Liver (tissue), 9 donors: Measurements from ENCODE around the gene MOB3B. TPM values are rescaled to one million over a fixed set of nuclear protein-coding genes. Genes with fewer than 3 reads are reported as not detected.

Experiments
- DNase-seq: peaks from one replicate; pipeline ENCODE4 v3.0.0-alpha.2; 2017; ENCODE audit warnings: low spot score
- H3K27ac ChIP-seq, 2 donors: one replicate each; pipeline ENCODE4 v1.7.0; 2013; ENCODE audit warnings: inconsistent platforms in 2 of 2, low read length in 2 of 2, control low read depth in 1 of 2, low read depth in 1 of 2, mild to moderate bottlenecking in 1 of 2
- H3K27me3 ChIP-seq, 4 donors: one replicate each; pipeline versions ENCODE4 v1.6.1 to v1.7.0; 2013; ENCODE audit warnings: low read length in 3 of 4, inconsistent platforms in 1 of 4, mild to moderate bottlenecking in 1 of 4, moderate library complexity in 1 of 4; ENCODE audit not compliant: control insufficient read depth in 4 of 4, insufficient read depth in 4 of 4
- H3K36me3 ChIP-seq, 4 donors: one replicate each; pipeline versions ENCODE4 v1.6.1 to v1.7.0; 2013; ENCODE audit warnings: low read length in 3 of 4, mild to moderate bottlenecking in 3 of 4, low read depth in 1 of 4, moderate library complexity in 1 of 4; ENCODE audit not compliant: control insufficient read depth in 4 of 4, insufficient read depth in 3 of 4
- H3K4me1 ChIP-seq, 4 donors: one replicate each; pipeline versions ENCODE4 v1.6.1 to v1.7.0; 2013; ENCODE audit warnings: low read length in 3 of 4, mild to moderate bottlenecking in 3 of 4, moderate library complexity in 1 of 4; ENCODE audit not compliant: control insufficient read depth in 4 of 4, insufficient read depth in 4 of 4
- H3K4me3 ChIP-seq, 3 donors: one replicate each; pipeline versions ENCODE4 v1.6.1 to v1.7.0; 2013; ENCODE audit warnings: low read length in 3 of 3, control low read depth in 1 of 3, low read depth in 1 of 3, mild to moderate bottlenecking in 1 of 3
- H3K9ac ChIP-seq, 2 donors: one replicate each; pipeline ENCODE4 v1.7.0; 2013; ENCODE audit warnings: low read length in 2 of 2, mild to moderate bottlenecking in 2 of 2, moderate library complexity in 2 of 2, control low read depth in 1 of 2, low read depth in 1 of 2
- H3K9me3 ChIP-seq, 4 donors: one replicate each; pipeline versions ENCODE4 v1.6.1 to v1.7.0; 2013; ENCODE audit warnings: low read length in 3 of 4; ENCODE audit not compliant: control insufficient read depth in 4 of 4
- ATF3 ChIP-seq: IDR thresholded peaks from 2 replicates; pipeline ENCODE4 v1.6.1; 2016; ENCODE audit warnings: antibody characterized with exemption
- CTCF ChIP-seq: fragments of 150-350 bp; IDR thresholded peaks from 2 replicates; pipeline ENCODE4 v1.5.1; 2017; ENCODE audit warnings: improper control_type of control experiment, low read depth, low read length; ENCODE audit not compliant: missing input control
- EGR1 ChIP-seq, 2 donors: IDR thresholded peaks; 2 replicates each; pipeline ENCODE4 v1.6.1; 2016 to 2018; ENCODE audit warnings: antibody characterized with exemption in 2 of 2, low read depth in 2 of 2
- FOXA1 ChIP-seq: IDR thresholded peaks from 2 replicates; pipeline ENCODE4 v1.6.1; 2016; ENCODE audit warnings: antibody characterized with exemption
- FOXA2 ChIP-seq: IDR thresholded peaks from 2 replicates; pipeline ENCODE4 v1.6.1; 2016; ENCODE audit warnings: antibody characterized with exemption
- GABPA ChIP-seq, 2 donors: IDR thresholded peaks in 1 of 2; conservative IDR thresholded peaks in 1 of 2; 2 replicates each; pipeline ENCODE4 v1.6.1; 2016; ENCODE audit warnings: antibody characterized with exemption in 2 of 2, mild to moderate bottlenecking in 1 of 2, moderate library complexity in 1 of 2
- HNF4A ChIP-seq, 2 donors: conservative IDR thresholded peaks; 2 replicates each; pipeline ENCODE4 v1.6.1; 2016; ENCODE audit warnings: antibody characterized with exemption in 2 of 2, mild to moderate bottlenecking in 2 of 2
- HNF4G ChIP-seq: IDR thresholded peaks from 2 replicates; pipeline ENCODE4 v1.6.1; 2016; ENCODE audit warnings: antibody characterized with exemption
- JUND ChIP-seq, 2 donors: IDR thresholded peaks; 2 replicates each; pipeline ENCODE4 v1.6.1; 2016; ENCODE audit warnings: antibody characterized with exemption in 2 of 2
- MAX ChIP-seq: IDR thresholded peaks from 2 replicates; pipeline ENCODE4 v1.6.1; 2016; ENCODE audit warnings: antibody characterized with exemption
- NR2F2 ChIP-seq: IDR thresholded peaks from 2 replicates; pipeline ENCODE4 v1.6.1; 2016; ENCODE audit warnings: antibody characterized with exemption
- RAD21 ChIP-seq, 2 donors: IDR thresholded peaks; 2 replicates each; pipeline ENCODE4 v1.6.1; 2016; ENCODE audit warnings: antibody characterized with exemption in 2 of 2, mild to moderate bottlenecking in 2 of 2
- REST ChIP-seq: IDR thresholded peaks from 2 replicates; pipeline ENCODE4 v1.6.1; 2016; ENCODE audit warnings: antibody characterized with exemption, mild to moderate bottlenecking
- RXRA ChIP-seq, 2 donors: IDR thresholded peaks; 2 replicates each; pipeline ENCODE4 v1.6.1; 2017 to 2018; ENCODE audit warnings: antibody characterized with exemption in 2 of 2, mild to moderate bottlenecking in 1 of 2
- SP1 ChIP-seq: IDR thresholded peaks from 2 replicates; pipeline ENCODE4 v1.6.1; 2018; ENCODE audit warnings: antibody characterized with exemption, mild to moderate bottlenecking
- TAF1 ChIP-seq: conservative IDR thresholded peaks from 2 replicates; pipeline ENCODE4 v1.6.1; 2016; ENCODE audit warnings: antibody characterized with exemption, mild to moderate bottlenecking
- YY1 ChIP-seq: IDR thresholded peaks from 2 replicates; pipeline ENCODE4 v1.6.1; 2016; ENCODE audit warnings: antibody characterized with exemption, mild to moderate bottlenecking
- ZBTB33 ChIP-seq: IDR thresholded peaks from 2 replicates; pipeline ENCODE4 v1.6.1; 2016; ENCODE audit warnings: antibody characterized with exemption
- WGBS: extraction: QIAGEN DNeasy Blood & Tissue Kit; methylation state at CpG from one replicate; pipeline ENCODE4 v1.1.7; 2013; 5-methylcytosine and 5-hydroxymethylcytosine counted together
- polyA plus RNA-seq, 2 donors: library from polyadenylated mRNA; stranded (reverse) in 1 of 2; unstranded in 1 of 2; fragments of 200-250 nt in 1 of 2; fragments of >200 nt in 1 of 2; fragmentation: Nextera tagmentation in 1 of 2; extraction: Ambion mirVana in 1 of 2; gene quantifications; one replicate each; pipeline versions ENCODE4 v1.2.1 to v1.2.3, GENCODE V29; 2013 to 2015
- total RNA-seq, 2 donors: library from RNA; depleted of rRNA; stranded (reverse); fragments of >200 nt; gene quantifications; one replicate each; pipeline ENCODE4 v1.2.3, GENCODE V29; 2014
- donor health status: healthy.
- donor health status: healthy.
- donor health status: healthy.
- donor health status: healthy.
- donor health status: healthy.

MOB3B gene
- total and polyA plus RNA-seq, 4 donors = 0.36 to 1.1 (median 0.76) TPM

- WGBS = 79% methylated on average over 5 of the region's 5 CpGs
- no peaks in the 10 kb centered on the region for H3K27me3 ChIP-seq
- no peaks in the 10 kb centered on the region for H3K36me3 ChIP-seq
- H3K27ac ChIP-seq = no peak overlapping the region
- no peak for TF ChIP-seq ZBTB33
- no peak for TF ChIP-seq RXRA (IDR thresholded peaks at IDR 0.05)
- no peak for TF ChIP-seq FOXA1
- TF ChIP-seq MAX = no peak
- TF ChIP-seq HNF4G = no peak
- no peak for TF ChIP-seq TAF1
- no peak for TF ChIP-seq RAD21 (IDR thresholded peaks at IDR 0.05)
- TF ChIP-seq JUND (IDR thresholded peaks at IDR 0.05) = no peak
- no peak for TF ChIP-seq HNF4A (conservative IDR thresholded peaks at IDR 0.05)
- no peak for TF ChIP-seq REST
- TF ChIP-seq YY1 = no peak
- no peak for TF ChIP-seq EGR1 (IDR thresholded peaks at IDR 0.05; ENCODE audit: low read depth in 2 of 2)
- TF ChIP-seq CTCF = no peak
- TF ChIP-seq GABPA (IDR thresholded peaks at IDR 0.05 in 1 of 2, conservative IDR thresholded peaks at IDR 0.05 in 1 of 2) = no peak
- no peak for TF ChIP-seq NR2F2
- TF ChIP-seq ATF3 = no peak
- no peak for TF ChIP-seq SP1
- TF ChIP-seq FOXA2 = no peak
- H3K9ac ChIP-seq = no peak overlapping the region
- H3K4me1 ChIP-seq = no peaks in the 10 kb centered on the region
- DNase-seq = no peak
- no peaks in the 10 kb centered on the region for H3K9me3 ChIP-seq
- H3K4me3 ChIP-seq = no peak overlapping the region
Observed at GRCh38 chr9:27472195-27472594, 57.4 kb downstream of the MOB3B start.
